Neural cell (in vitro differentiated cells): ENCODE results near the gene NCOA3.

Experiments used
- REST ChIP-seq: IDR thresholded peaks from 2 replicates; pipeline ENCODE4 v1.6.1; 2012; ENCODE audit warnings: borderline replicate concordance
- TF ChIP-seq, protein P1 (sequence below): fragments of 450-650 bp; IDR thresholded peaks from 2 replicates; pipeline ENCODE4 v1.5.1; 2014; ENCODE audit warnings: antibody characterized with exemption, mild to moderate bottlenecking, moderate library complexity; ENCODE audit not compliant: poor library complexity, severe bottlenecking

GRCh38 chr20:47635256-47635655 lies 133.6 kb downstream of the NCOA3 start:
- TF ChIP-seq, protein P1, sequence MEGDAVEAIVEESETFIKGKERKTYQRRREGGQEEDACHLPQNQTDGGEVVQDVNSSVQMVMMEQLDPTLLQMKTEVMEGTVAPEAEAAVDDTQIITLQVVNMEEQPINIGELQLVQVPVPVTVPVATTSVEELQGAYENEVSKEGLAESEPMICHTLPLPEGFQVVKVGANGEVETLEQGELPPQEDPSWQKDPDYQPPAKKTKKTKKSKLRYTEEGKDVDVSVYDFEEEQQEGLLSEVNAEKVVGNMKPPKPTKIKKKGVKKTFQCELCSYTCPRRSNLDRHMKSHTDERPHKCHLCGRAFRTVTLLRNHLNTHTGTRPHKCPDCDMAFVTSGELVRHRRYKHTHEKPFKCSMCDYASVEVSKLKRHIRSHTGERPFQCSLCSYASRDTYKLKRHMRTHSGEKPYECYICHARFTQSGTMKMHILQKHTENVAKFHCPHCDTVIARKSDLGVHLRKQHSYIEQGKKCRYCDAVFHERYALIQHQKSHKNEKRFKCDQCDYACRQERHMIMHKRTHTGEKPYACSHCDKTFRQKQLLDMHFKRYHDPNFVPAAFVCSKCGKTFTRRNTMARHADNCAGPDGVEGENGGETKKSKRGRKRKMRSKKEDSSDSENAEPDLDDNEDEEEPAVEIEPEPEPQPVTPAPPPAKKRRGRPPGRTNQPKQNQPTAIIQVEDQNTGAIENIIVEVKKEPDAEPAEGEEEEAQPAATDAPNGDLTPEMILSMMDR: no peak
- TF ChIP-seq REST: no peak
